Endothelial cell of umbilical vein (primary cell): ENCODE data around the gene NCR2. TPM values are rescaled to one million over a fixed set of nuclear protein-coding genes. Genes with fewer than 3 reads are reported as not detected.

Experiments used
- BruUV-seq: library from RNA; stranded (reverse); fragments of 400-500 nt; replicated peaks from 2 replicates; lab custom pipeline; 2021; lab: Mats Ljungman, UMichigan
- CTCF ChIA-PET: fragments of 300-600, 350-600 bp; sonication (Branson Sonifier 250); formaldehyde crosslinking; loops from one replicate; lab custom pipeline; 2021; ENCODE audit warnings: antibody characterized with exemption, inconsistent platforms; lab: Charles Lee
- POLR2A ChIA-PET: fragments of 300-600, 350-600 bp; sonication (Branson Sonifier 250); formaldehyde crosslinking; loops from one replicate; lab custom pipeline; 2021; ENCODE audit warnings: antibody characterized with exemption, inconsistent platforms; lab: Charles Lee
- DNase-seq: peaks from one replicate; pipeline ENCODE4 v3.0.0-alpha.2; 2011; ENCODE audit warnings: low read depth, low spot score
- FAIRE-seq: peaks from 2 replicates; lab custom pipeline; 2011; peaks lifted over from hg19 to GRCh38; lab: Jason Lieb, UNC
- H2AFZ ChIP-seq: 2 replicates; pipeline ENCODE4 v1.6.0; 2012; ENCODE audit warnings: low read depth, low read length, control low read depth, inconsistent platforms
- H3K27ac ChIP-seq: 2 replicates; pipeline ENCODE4 v1.5.1; 2011; ENCODE audit warnings: low read depth, mild to moderate bottlenecking, control low read depth, low read length, moderate library complexity; ENCODE audit not compliant: insufficient read depth
- H3K27me3 ChIP-seq, 2 experiments: 2 replicates each; pipeline versions ENCODE4 v1.6.0 to v1.6.1; 2011; ENCODE audit warnings: low read length in 2 of 2, mixed read lengths in 1 of 2; ENCODE audit not compliant: control insufficient read depth in 2 of 2, insufficient read depth in 2 of 2
- H3K36me3 ChIP-seq, 2 experiments: 2 replicates in 1 of 2; 3 replicates in 1 of 2; pipeline ENCODE4 v1.5.1; 2011; ENCODE audit warnings: low read length in 2 of 2, mild to moderate bottlenecking in 1 of 2, moderate library complexity in 1 of 2; ENCODE audit not compliant: control insufficient read depth in 2 of 2, insufficient read depth in 2 of 2; ENCODE audit errors: extremely low read depth in 1 of 2
- H3K4me1 ChIP-seq: 3 replicates; pipeline ENCODE4 v1.5.1; 2011; ENCODE audit warnings: mild to moderate bottlenecking, low read length; ENCODE audit not compliant: control insufficient read depth, insufficient read depth; ENCODE audit errors: extremely low read depth
- H3K4me2 ChIP-seq: 2 replicates; pipeline ENCODE4 v1.6.1; 2011; ENCODE audit warnings: low read length, control low read depth, mixed read lengths; ENCODE audit not compliant: insufficient read depth
- H3K4me3 ChIP-seq, 3 experiments: fragments of 200-600 bp in 1 of 3; sonication (generic), shearing (Covaris generic) in 1 of 3; replicated peaks in 1 of 3; 2 replicates each; pipeline ENCODE4 v1.5.1; 2011 to 2016; ENCODE audit warnings: control low read depth in 3 of 3, low read length in 3 of 3, mild to moderate bottlenecking in 2 of 3, inconsistent platforms in 1 of 3, low read depth in 1 of 3, moderate library complexity in 1 of 3; ENCODE audit not compliant: insufficient read depth in 1 of 3
- H3K79me2 ChIP-seq: 2 replicates; pipeline ENCODE4 v1.6.0; 2012; ENCODE audit warnings: low read length, inconsistent platforms; ENCODE audit not compliant: control insufficient read depth, insufficient read depth
- H3K9ac ChIP-seq: replicated peaks from 2 replicates; pipeline ENCODE3; 2011; ENCODE audit warnings: low read length, control low read depth; ENCODE audit not compliant: insufficient read depth; ENCODE audit errors: extremely low read depth
- H3K9me1 ChIP-seq: replicated peaks from 3 replicates; pipeline ENCODE4 v1.6.0; 2011; ENCODE audit warnings: mild to moderate bottlenecking, low read length; ENCODE audit not compliant: control insufficient read depth, insufficient read depth; ENCODE audit errors: extremely low read depth
- H3K9me3 ChIP-seq: replicated peaks from 2 replicates; pipeline ENCODE4 v1.5.1; 2012; ENCODE audit warnings: low read length, inconsistent platforms; ENCODE audit not compliant: control insufficient read depth, insufficient read depth
- H4K20me1 ChIP-seq: replicated peaks from 2 replicates; pipeline ENCODE3; 2011; ENCODE audit warnings: mild to moderate bottlenecking, low read length; ENCODE audit not compliant: control insufficient read depth, insufficient read depth; ENCODE audit errors: extremely low read depth
- CTCF ChIP-seq, 2 donors: IDR thresholded peaks; 1 replicate in 1 of 2; 2 replicates in 1 of 2; pipeline ENCODE4 v1.5.1; 2011; ENCODE audit warnings: low read length in 2 of 2, mild to moderate bottlenecking in 2 of 2, moderate library complexity in 2 of 2, control low read depth in 1 of 2, inconsistent platforms in 1 of 2, low read depth in 1 of 2; ENCODE audit not compliant: insufficient read depth in 1 of 2; ENCODE audit errors: extremely low read depth in 1 of 2
- EZH2 ChIP-seq: IDR thresholded peaks from 2 replicates; pipeline ENCODE4 v1.6.1; 2012; ENCODE audit warnings: borderline replicate concordance, low read depth, mild to moderate bottlenecking, moderate library complexity, low read length, inconsistent platforms; ENCODE audit not compliant: severe bottlenecking
- FOS ChIP-seq: IDR thresholded peaks from 2 replicates; pipeline ENCODE4 v1.6.1; 2011; ENCODE audit warnings: mild to moderate bottlenecking, low read length, moderate library complexity, borderline replicate concordance; ENCODE audit not compliant: insufficient read depth
- GATA2 ChIP-seq: IDR thresholded peaks from 2 replicates; pipeline ENCODE4 v1.7.0; 2011; ENCODE audit warnings: low read depth, mild to moderate bottlenecking, moderate library complexity, mixed read lengths, low read length; ENCODE audit not compliant: insufficient read length, insufficient read depth
- JUN ChIP-seq: IDR thresholded peaks from 2 replicates; pipeline ENCODE4 v1.6.1; 2011; ENCODE audit warnings: borderline replicate concordance, low read depth; ENCODE audit not compliant: insufficient read length, insufficient read depth
- POLR2A ChIP-seq: IDR thresholded peaks from 2 replicates; pipeline ENCODE4 v1.6.1; 2012; ENCODE audit warnings: low read depth, mild to moderate bottlenecking, control low read depth, low read length
- POLR2AphosphoS5 ChIP-seq: IDR thresholded peaks from 2 replicates; pipeline ENCODE4 v1.6.1; 2012; ENCODE audit warnings: low read depth, mild to moderate bottlenecking, control low read depth, low read length, moderate library complexity; ENCODE audit not compliant: insufficient read depth
- dilution Hi-C: fragments of 300-500 bp; cut with MboI; formaldehyde crosslinking; loops from one replicate; pipeline ENCODE4 v1.15.0; 2019; ENCODE audit warnings: low sequenced_read_pairs; ENCODE audit not compliant: extremely low pct_ligation_motif_present
- intact Hi-C: fragments of 100-400 bp; cut with micrococcal nuclease; formaldehyde crosslinking; loops from one replicate; pipeline ENCODE4 v1.10.0; 2022
- polyA plus RNA-seq, 4 experiments: library from polyadenylated mRNA; depleted of rRNA in 3 of 4; stranded (reverse) in 3 of 4; unstranded in 1 of 4; fragments of >200 nt; gene quantifications; 2 replicates each; pipeline versions ENCODE4 v1.2.1 to v1.2.3, GENCODE V29; 2011 to 2012; ENCODE audit warnings: missing spikeins in 1 of 4
- total RNA-seq: library from RNA; stranded (reverse); gene quantifications from 2 replicates; pipeline ENCODE4 v1.2.3, GENCODE V29; 2021
- TF ChIP-seq, protein P1 (sequence below): IDR thresholded peaks from 2 replicates; pipeline ENCODE4 v1.6.1; 2011; ENCODE audit not compliant: insufficient read depth, insufficient read length

NCR2 gene
- total and polyA plus RNA-seq, 2 donors (not counting 3 experiments of a cell fraction or from before 2014, with no cell fraction given) = not detected

DNA sequence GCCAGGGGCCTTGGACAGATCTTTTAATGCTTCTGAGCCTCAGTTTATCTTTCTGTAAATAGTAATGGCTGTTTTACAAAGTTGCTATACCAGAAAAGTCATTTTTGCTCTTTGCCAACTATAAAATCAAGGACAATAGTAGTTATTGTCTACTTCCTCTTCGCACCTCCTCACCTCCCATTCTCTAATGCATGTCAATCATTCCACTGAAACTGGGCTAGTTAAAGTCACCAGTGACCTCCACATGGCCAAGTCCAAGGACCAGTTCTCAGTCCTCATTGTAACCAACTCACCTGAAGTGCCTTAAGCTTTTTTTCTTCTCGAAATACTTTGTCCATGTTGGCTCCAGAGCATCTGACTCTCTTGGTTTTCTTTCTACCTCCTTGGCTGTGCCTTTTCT lies 51.2 kb downstream of the NCR2 start:
- dilution Hi-C loops = no loop called here
- Histone ChIP-seq H3K36me3 (no peaks in the 10 kb centered on the region), H3K27me3 (peaks cover 10 to 19% of the 10 kb centered on the region in 2 experiments), H3K9ac (no peak overlapping the region), H4K20me1 (no peaks in the 10 kb centered on the region), H3K4me2 (no peak overlapping the region), H3K79me2 (no peaks in the 10 kb centered on the region), H2AFZ (no peak overlapping the region), H3K9me1 (no peaks in the 10 kb centered on the region), H3K27ac (no peak overlapping the region), H3K4me1 (no peaks in the 10 kb centered on the region), H3K4me3 (no peak overlapping the region), H3K9me3 (no peaks in the 10 kb centered on the region)
- intact Hi-C loops = no loop called here
- ChIA-PET POLR2A (no interaction called here), CTCF (no interaction called here)
- TF ChIP-seq POLR2AphosphoS5 (no peak), EZH2 (no peak), CTCF (IDR thresholded peaks at IDR 0.05; ENCODE audit: extremely low read depth in 1 of 2, insufficient read depth in 1 of 2, low read depth in 1 of 2, low read length in 2 of 2) (no peak), JUN (no peak), POLR2A (no peak)
- TF ChIP-seq, protein P1, sequence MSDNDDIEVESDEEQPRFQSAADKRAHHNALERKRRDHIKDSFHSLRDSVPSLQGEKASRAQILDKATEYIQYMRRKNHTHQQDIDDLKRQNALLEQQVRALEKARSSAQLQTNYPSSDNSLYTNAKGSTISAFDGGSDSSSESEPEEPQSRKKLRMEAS = no peak
- no TSS peak for BruUV-seq
- FAIRE-seq = no peak
- DNase-seq = no peak

- ChIA-PET CTCF (no interaction called here), POLR2A (no interaction called here)
- FAIRE-seq (no peak), DNase-seq (no peak)
- Histone ChIP-seq H3K4me1 (no peaks in the 10 kb centered on the region), H3K36me3 (no peaks in the 10 kb centered on the region), H3K4me2 (no peak overlapping the region), H3K9ac (no peak overlapping the region), H3K79me2 (no peaks in the 10 kb centered on the region), H4K20me1 (no peaks in the 10 kb centered on the region), H3K4me3 (no peak overlapping the region), H3K9me1 (no peaks in the 10 kb centered on the region), H3K27ac (no peak overlapping the region), H3K9me3 (no peaks in the 10 kb centered on the region), H2AFZ (no peak overlapping the region), H3K27me3 (peaks cover 12 to 17% of the 10 kb centered on the region in 2 experiments)
- intact Hi-C loops = no loop called here
- TF ChIP-seq POLR2A (no peak), FOS (no peak), GATA2 (no peak)
- no TSS peak for BruUV-seq
- dilution Hi-C loops = no loop called here
Measured at GRCh38 chr6:41392246-41392645, 56.8 kb downstream of the NCR2 start.
